Lower leg skin (tissue), 3 donors: Measurements from ENCODE around the gene VWA1.

ENCODE experiments used
- POLR2A ChIP-seq, 2 donors: fragments of 450-650 bp; IDR thresholded peaks; one replicate each; pipeline ENCODE4 v1.6.1; 2016 to 2017; ENCODE audit warnings: antibody characterized with exemption in 2 of 2, mild to moderate bottlenecking in 1 of 2, moderate library complexity in 1 of 2
- TF ChIP-seq, protein P1 (sequence below), 3 donors: fragments of 450-650 bp; IDR thresholded peaks; one replicate each; pipeline ENCODE4 v1.5.1; 2016; ENCODE audit warnings: antibody characterized with exemption in 3 of 3, mild to moderate bottlenecking in 3 of 3, moderate library complexity in 2 of 3

DNA sequence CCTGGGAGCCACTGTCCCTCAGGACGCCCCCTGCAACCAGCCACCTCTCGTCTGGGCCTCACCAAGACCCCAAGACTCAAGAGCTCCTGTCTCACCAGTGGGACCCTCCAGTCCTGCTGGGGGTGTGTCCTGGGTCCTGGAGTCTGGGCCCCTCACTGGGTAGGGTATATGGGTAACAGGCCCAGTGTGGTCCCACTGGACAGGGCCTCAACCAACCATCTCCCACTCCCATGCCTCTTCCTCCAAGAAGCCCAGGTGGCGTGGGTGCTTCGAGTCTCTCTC, 725 bp upstream of the VWA1 start:
- TF ChIP-seq POLR2A (IDR thresholded peaks at IDR 0.05), result no peak
- TF ChIP-seq, protein P1, sequence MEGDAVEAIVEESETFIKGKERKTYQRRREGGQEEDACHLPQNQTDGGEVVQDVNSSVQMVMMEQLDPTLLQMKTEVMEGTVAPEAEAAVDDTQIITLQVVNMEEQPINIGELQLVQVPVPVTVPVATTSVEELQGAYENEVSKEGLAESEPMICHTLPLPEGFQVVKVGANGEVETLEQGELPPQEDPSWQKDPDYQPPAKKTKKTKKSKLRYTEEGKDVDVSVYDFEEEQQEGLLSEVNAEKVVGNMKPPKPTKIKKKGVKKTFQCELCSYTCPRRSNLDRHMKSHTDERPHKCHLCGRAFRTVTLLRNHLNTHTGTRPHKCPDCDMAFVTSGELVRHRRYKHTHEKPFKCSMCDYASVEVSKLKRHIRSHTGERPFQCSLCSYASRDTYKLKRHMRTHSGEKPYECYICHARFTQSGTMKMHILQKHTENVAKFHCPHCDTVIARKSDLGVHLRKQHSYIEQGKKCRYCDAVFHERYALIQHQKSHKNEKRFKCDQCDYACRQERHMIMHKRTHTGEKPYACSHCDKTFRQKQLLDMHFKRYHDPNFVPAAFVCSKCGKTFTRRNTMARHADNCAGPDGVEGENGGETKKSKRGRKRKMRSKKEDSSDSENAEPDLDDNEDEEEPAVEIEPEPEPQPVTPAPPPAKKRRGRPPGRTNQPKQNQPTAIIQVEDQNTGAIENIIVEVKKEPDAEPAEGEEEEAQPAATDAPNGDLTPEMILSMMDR (IDR thresholded peaks at IDR 0.05), result no peak
